Peyer's patch (tissue), 4 donors: ENCODE measurements around the gene NRXN3.

ENCODE experiments used
- CTCF ChIP-seq, 6 experiments: fragments of 450-650 bp in 4 of 6; fragments of 200-600 bp in 2 of 6; sonication (generic) in 1 of 6; IDR thresholded peaks; one replicate each; pipeline ENCODE4 v1.5.1; 2017 to 2019; ENCODE audit warnings: antibody characterized with exemption in 6 of 6, mild to moderate bottlenecking in 3 of 6, moderate library complexity in 1 of 6
- POLR2A ChIP-seq, 2 donors: fragments of 450-650 bp; IDR thresholded peaks; one replicate each; pipeline ENCODE4 v1.5.1; 2017; ENCODE audit warnings: antibody characterized with exemption in 2 of 2, mild to moderate bottlenecking in 2 of 2, moderate library complexity in 2 of 2

- no peak for TF ChIP-seq CTCF (IDR thresholded peaks at IDR 0.05)
- TF ChIP-seq POLR2A (IDR thresholded peaks at IDR 0.05): no peak
Observed at GRCh38 chr14:78259831-78260230, 89.7 kb downstream of the NRXN3 start.
